Amygdala (tissue), 56 donors: Measurements from ENCODE around the gene SOS1.

Source experiments
- DNase-seq, 56 donors: peaks; one replicate each; lab custom pipeline; 2025; lab: John Stamatoyannopoulos, UW

SOS1 gene

DNA sequence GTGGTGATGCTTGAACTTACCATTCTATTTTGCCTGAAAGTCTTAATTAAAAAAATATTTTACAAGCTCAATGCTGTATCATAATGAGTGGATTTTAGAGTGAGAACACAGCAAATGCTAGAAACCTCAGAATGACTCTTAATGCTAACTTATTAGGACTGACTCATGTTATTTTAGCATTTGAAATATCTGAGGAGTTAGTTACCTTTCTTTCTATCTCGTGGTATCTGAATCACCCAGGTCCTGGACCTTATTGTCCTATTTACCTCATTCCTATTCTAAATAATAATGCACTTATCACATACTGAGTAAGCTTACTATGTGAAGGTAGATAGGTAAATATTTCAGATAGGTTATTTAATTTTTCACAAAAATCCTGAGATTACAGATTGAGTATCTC lies 70.7 kb downstream of the SOS1 start:
- no peak for DNase-seq

DNA sequence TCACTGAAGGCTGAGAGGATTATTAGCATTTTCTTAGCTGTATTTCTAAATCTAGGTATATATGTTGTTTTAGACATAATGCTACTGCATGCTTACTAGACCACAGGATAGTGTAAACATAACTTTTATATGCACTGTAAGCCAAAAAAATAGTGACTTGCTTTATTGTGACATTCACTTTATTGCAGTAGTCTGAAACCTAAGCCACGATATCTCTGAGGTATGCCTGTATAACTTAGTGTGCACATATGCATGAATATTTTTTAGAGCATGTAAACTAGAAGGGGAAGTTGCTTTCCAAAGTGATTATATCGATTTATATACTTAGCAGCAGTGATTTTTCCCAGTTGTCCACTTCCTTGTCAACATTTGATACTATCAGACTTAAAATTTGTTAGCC lies 81.8 kb downstream of the SOS1 start:
- no peak for DNase-seq

DNA sequence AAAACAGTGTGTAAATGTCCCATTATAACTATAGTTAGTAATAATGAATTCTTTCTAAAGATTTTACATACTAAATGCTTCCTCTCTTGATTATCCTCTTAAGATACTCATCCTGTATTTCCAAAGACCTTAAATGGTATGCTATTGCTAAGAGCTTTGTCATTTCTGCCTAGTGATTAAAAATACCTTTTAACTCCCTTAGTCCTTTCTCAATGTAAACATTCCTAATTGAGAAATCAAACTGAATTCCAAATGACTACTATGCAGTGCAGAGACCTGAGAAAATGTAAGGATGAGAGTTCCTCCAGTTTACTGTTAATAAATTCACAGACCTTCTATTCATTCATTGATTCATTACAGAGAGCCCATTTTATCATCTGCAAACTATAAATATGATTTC lies 86.9 kb downstream of the SOS1 start:
- DNase-seq = no peak

DNA sequence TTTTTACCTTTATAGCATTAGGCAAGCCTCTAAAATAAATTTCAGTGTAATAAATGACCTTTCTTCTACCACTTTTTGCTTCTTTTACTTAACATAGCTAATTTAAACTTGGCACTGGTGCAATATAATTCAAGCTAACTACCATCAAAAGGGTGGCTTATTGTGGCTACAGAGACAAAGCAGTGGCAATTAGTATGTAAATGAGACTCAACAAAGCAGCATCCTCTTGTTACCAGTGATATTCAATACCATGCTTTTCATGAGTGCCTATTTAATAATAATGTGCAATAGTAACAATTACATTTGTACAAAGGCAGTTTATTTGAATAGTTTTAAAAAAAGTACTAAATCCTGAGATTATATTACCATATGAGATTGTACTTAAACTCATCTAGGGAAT lies 93.4 kb downstream of the SOS1 start:
- no peak for DNase-seq

DNA sequence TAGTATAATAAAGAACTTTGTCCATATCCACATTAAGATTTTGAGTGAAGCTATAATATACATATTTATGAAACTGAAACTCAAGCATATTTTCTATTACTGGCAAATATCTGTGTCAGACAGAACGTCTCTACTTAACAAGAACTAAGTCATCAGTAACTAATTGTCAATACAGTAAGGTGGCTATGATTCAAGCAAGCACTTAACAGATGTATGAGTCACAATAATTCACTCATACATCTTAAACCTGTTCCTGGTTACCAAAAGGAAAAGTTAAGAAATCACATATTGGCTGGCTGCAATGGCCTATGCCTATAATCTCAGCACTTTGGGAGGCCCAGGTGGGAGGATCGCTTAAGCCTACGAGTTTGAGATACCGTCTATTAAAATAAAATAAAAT lies 96.0 kb downstream of the SOS1 start:
- DNase-seq = no peak

DNA sequence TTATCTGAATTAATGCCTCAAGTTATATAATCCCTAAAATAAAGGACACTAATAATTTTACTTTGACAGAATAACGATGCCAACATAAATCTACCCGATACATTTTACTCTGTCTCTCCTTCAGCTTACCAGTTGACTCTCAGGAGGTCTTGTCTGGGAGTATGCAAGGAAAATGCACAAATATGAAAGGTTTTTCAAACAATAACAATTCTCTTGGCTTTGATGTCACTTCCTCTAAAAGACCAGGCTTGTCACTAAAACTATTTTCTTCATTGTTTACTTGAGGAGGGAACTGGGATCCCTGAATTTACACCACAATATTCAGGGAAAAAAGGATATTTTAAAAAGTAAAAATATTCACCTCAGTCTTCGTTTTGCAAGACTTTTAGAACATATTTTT lies 97.2 kb downstream of the SOS1 start:
- no peak for DNase-seq

DNA sequence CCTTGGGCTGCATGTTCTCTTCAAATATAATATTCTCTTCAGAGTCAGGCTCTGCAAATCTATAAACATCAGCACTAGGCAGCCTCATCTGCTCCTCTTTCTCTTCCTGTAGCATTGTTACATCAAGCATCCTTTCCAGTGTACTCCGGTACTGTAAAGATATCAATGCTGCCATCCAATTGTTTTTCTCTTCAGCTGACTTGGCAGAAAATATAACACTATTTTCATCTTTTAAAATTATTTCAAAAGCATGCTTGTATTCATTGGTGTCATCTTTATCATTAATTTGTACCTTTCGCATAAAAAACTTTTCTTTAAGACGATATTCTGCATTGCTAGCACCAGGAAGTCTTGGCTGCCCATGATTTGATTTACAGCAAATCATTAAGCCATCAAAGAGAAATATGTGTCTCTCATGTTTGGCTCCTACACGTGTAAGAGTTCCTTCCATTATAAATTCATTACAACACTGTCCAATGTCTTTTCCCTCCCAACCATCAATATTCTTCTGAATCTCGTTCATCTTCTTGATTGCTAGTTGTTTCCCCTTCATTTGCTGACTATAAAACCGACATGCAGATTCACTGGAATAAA lies 98.1 kb downstream of the SOS1 start:
- DNase-seq = no peak

DNA sequence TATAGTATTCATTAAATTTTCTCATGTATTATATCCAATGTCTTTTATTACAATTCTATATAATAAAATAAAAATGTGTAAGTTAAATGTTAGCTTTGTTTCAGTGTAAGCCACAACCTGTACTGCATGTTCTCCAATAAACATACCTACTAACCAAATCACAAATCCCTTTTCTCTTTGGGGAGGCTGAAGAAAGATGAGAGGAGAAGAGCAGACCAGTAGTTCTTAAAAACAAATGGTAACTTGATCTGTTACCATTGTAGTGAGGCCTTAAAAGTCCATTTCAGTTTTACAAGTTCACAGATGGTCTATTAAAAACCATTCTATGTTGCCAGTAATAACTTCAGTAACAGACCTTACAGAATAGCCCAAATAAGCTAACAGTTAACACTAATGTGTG lies 100.5 kb downstream of the SOS1 start:
- no peak for DNase-seq

DNA sequence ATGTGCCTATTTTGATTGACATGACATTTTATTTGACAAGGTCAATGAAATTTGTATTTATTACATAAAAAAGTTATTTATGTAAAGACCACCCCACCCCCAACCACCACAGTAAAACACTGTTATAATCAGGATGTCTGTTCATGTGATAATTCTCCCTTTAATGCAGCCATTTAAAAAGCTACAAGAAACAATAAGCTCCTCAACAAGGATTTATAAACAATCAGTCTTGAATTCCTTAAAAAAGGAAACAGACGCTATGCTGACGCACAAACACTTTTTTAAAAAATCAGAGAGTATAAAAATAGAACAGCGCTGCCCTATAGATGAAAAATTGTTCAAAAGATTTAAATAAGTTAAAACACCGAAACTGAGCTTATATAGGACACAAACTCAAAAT lies 102.2 kb downstream of the SOS1 start:
- DNase-seq = no peak

DNA sequence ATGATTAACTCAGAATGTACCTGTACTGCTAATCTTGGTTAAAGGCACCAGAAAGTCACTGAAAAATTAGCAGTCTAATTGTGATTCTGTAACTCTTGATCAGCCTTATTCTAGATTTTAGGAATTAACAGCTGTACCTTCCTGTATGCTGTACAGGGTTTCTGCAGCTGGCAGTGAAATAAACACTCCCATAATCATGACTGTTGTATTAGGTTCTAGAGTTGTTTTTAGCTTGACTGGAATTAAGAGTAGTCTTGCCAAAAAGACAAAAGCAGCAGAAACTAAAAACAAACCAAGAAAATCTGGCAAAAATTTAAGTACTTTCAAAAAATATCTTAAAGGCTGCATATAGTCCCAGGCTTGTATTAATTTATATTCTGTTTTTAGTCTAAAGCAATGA lies 103.5 kb downstream of the SOS1 start:
- DNase-seq = no peak

DNA sequence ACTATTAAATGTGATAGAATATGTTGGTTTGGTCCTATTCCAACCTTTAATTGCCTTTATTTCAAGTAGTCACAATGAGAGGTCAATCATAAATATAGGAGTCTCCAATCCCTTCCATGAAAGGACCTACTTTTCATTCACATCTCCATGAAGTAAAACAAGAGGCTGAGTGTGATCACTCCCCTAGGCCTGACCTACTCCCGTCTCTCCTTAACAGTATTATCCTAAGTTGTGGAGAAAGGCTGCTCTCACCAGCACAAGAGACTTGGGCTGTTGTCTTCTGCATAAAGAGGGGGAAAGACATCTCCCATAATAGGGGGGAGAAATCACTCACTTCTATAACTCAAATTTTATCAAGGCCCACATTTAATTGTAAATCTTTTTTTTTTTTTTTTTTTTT lies 105.4 kb downstream of the SOS1 start:
- DNase-seq = no peak

DNA sequence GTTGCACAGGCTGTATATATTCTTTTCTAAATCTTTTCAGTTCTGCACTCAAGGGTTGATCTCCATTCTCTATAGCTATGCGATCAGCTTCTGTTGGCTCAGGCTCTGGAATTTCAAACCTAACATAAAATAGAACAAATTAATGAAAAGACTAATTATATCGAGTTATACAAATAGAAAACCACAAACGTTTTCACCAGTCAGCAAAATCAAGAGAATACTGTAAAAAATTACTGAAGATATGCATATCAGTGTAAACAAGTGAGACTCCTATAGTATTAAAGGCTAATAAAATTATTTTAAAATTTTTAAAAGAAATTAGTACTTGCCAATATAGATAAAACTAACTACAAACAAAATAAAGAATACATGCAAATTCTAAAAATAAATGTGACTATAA lies 107.0 kb downstream of the SOS1 start:
- no peak for DNase-seq

DNA sequence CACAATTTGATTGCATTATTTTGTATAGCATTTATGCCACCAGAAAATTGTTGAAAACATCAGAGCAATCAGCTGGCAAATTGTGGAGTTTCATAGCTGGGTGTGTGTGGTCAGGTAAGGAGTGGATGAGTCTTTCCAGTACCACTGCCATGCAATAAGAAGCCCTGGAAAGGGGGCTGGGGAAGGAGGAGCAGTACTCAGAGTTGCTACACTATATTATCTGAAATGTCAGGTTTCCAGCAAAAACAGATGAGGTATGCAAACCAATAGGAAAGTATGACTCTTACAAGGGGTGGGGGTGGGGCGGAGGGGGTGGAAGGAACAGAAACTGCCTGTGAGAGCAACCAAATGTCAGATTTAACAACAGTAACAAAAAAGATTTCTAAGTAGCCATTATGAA lies 112.2 kb downstream of the SOS1 start:
- no peak for DNase-seq

DNA sequence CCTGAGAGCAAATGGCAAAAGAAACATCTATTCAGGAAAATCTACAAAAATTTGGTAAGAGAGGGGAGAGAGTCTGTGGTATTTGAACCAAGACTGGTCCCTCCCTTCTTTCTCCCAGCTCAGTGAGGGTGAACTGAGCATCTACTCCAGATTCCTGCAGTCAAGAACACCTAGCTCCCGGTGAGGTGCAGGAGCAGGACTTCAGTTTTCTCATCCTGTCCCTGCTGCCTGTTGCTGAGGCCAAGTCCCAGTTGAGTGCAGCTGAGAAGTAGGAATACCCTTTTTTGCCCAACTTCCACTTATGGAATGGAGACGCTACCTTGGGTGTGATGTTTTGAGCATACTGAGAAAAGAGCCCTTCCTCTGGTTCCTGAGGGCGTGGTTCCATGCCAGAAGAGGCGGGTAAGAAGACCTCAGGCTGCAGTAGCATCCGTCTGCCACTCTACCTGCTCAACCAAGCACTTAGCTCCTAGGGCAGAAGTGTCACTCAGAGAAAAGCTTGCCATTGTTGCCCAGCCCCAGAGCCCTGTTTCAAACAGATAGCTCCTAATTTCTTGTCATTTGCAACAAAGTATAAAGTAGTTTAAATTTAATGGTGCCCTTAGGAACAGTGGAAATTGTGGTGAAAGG lies 112.9 kb downstream of the SOS1 start:
- no peak for DNase-seq

DNA sequence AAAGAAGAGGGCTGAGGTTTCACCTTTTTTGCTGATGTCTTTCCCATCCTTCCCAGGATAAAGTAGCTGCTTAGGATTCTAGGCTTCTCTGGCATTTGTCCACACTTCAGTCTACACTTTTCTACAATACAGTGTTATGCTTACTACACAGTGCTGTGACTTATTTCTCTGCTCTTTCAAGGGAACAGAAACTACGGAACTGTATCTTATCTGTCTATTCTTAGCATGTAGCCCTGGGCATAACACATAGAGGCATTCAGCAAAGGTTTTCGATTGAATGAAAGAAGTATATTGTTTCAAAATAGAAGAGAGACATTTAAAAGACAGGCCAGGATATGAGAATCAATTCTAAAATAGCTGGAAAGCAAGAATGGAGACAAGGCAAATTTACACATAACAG lies 120.3 kb downstream of the SOS1 start:
- DNase-seq = no peak

DNA sequence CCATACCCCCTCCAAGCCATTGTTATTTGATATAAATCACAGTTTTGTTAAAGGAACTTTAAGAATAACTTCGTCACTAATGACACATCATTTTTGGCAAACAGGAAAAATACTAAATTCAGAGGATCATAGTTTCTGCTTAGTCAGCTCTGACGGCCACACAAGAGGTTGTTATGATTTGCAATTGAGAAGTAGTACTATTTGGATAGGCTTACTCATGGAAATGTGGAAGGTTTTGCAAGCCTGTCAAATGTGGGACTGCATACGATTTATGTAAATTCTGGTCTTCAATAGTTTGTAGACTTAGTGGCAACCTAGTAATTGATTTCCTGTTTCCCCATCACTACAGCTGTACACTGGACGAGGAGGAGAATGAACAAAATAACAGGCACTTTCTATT lies 123.1 kb downstream of the SOS1 start:
- DNase-seq = no peak

DNA sequence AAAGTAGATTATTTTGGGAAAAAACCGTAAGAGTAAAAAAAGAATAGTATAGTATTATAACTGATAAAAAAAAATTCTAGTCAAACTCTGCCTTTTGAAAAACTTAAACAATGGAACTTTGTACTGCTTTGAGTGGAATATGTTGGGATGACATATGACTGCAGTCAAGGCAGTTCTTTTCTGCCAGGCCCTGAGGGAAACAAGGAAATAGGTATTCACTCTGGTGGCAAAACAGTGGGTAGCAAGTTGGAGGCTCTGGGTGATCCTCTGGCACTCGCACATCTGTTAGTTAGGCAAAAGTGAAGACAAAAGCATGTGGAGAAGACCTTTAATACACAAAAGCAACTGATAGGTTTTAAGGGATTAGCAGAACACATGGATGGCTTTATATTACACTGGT lies 129.0 kb downstream of the SOS1 start:
- no peak for DNase-seq

DNA sequence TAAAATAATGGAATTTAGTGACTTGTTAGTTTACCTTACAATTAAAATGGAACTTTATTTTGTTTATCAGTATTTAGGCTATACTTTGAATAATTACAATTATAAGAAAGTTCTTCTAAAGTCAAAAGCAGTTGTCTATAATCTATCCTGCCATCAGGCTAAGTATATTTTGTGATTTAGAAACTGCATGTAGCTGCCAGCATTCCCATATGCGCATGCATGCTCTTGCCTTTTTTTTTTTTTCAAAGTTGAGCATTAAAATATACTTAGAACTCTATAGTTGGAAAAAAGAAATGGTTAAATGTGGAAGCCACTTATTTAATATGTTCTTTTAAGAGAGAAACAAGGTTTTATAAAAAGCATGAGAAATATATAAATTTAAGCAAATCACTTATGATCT lies 132.1 kb downstream of the SOS1 start:
- no peak for DNase-seq

DNA sequence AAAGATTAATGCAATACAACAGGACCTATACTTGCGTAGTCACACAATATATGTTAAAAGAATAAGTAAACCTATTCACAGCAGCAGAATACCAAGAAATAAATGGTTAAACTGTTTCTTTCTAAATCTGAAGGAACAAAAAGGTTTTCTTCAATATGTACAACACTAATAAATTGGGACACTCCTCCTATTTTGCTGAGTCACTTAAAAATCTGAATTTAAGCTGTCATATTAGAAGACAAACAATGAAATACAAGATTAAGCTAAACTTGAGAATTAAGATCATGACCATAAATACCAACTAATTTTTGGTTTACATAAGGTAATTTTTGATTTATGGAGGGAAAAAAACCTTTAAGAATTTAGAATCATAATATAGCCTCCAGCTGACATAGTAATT lies 138.4 kb downstream of the SOS1 start:
- no peak for DNase-seq

DNA sequence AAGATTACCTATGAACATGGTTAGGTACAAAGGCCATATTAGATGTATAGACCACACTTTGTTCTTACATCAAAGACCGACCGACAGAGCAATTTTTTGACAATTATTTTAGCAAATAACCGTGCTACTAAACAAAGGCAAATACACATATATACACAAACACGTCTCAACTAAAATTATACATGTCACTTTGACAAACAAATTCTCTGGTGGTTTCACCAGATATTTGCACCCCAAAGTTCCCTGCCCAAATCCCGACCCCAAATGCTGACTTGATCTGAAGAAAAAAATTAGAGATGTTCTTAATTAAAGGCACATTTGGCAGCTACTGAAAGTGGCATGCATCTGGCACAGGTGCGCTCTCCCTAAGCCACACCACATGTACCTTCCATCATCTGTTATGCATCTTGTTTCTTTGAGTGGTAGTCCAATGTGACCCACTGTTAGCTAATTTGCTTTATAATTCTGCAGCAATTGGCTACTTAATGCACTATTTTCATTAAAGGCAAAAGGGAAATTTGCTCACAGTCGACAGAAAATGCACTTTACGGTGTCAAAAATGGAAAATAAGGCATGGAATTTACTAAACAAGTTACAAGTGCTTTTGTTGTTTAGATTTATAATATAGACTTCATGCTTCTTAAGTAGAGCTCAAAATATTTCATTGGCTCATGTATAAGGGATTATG lies 139.0 kb downstream of the SOS1 start:
- no peak for DNase-seq

DNA sequence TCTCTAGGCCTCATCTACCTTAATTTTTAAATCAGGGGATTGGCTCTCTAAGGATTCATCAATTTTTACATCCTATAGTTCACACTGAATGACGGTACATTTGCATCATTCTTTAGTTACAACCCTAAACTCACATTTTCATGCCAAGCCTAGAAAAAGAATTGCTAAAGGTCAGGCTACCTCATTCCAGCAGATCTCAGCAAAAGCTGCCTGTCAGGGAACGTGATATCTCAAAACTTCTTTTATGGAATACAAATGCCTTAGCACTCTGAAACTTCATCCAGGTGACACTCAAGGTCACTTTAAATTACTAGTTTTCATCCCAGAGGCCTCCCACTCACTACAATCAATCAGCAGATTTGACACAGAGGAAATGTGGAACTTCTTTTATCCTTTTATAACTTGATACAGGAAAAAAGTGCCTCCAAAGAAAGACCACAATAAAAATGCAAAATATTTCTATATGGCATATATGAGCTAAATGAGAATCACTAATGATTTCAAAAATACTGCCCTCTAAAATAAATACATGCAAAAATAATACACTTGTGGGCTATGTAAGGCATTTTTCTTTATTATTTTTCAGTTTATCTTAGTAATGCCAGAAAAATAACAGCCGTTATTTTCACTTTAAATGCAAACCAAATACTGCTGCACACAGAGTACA lies 139.7 kb downstream of the SOS1 start:
- DNase-seq = no peak

DNA sequence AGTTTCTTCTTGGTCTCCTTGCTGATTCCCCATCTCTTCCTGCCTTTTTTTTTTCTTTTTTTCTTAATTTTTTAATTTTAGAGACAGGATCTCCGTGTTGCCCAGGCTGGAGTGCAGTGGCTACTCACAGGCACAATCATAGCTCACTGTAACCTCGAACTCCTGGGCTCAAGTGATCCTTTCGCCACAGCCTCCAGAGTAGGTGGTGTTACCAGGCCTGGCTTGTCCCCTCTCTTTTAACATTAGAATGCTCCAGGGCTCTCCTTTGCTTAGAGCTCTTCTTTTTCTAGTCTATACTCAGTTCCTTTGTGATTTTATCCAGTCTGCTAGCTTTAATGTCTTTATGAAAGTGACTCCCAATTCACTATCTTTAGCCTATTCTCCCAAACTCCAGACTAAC lies 141.9 kb downstream of the SOS1 start:
- no peak for DNase-seq
